Measurements from ENCODE around the gene RNF40.
A peak's percentile ranks its signal among the peaks of the same experiment; 100 is the strongest.
"Not testable (repeated sequence)": the region's sequence is repeated elsewhere in the genome, so short reads cannot be mapped to it uniquely, and the experiment has no call there.

RNF40 gene

GRCh38 chr16:30793508-30794069 is 31.5 kb downstream of the RNF40 start:
- DNase-seq (ENCODE audit: extremely low read depth, low read depth), result no peak
- TF ChIP-seq CTCF (IDR thresholded peaks at IDR 0.05; ENCODE audit: low read depth, low read length), result no peak

DNA sequence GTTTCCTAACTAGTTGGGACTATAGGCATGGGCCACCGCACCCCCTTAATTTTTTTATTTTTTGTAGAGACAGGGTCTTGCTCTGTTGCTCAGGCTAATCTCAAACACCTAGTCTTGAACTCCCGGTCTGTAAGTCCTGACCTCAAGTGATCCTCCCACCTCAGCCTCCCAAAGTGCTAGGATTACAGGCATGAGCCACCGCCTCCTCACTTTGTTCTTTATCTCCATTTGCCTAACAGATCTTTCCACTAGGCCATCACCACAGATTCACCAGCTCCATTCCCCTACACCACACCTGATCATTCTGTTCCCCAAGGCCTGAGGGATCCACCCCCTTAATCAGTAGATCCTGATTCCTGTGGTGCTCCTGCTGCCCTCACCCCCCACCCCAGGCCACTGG is 32.5 kb downstream of the RNF40 start:
- DNase-seq (ENCODE audit: extremely low read depth, low read depth), result no peak
- TF ChIP-seq CTCF (IDR thresholded peaks at IDR 0.05; ENCODE audit: low read depth, low read length), result no peak

GRCh38 chr16:30797670-30798309 is 35.7 kb downstream of the RNF40 start:
- no peak for DNase-seq (ENCODE audit: extremely low read depth, low read depth)

GRCh38 chr16:30802936-30803335 is 40.8 kb downstream of the RNF40 start:
- TF ChIP-seq CTCF (IDR thresholded peaks at IDR 0.05; ENCODE audit: low read depth, low read length), result no peak
- no peak for DNase-seq (ENCODE audit: extremely low read depth, low read depth)

More at GRCh38 chr16:30797670-30798309, 35.7 kb downstream of the RNF40 start:
- TF ChIP-seq CTCF (IDR thresholded peaks at IDR 0.05; ENCODE audit: low read depth, low read length), result no peak

- DNase-seq (ENCODE audit: extremely low read depth, low read depth), result no peak
- no peak for TF ChIP-seq CTCF (IDR thresholded peaks at IDR 0.05; ENCODE audit: low read depth, low read length)
Observed at GRCh38 chr16:30805056-30805369, 42.9 kb downstream of the RNF40 start.

- no peak; the same call in 1 of the 2 replicates for TF ChIP-seq CTCF (IDR thresholded peaks at IDR 0.05; ENCODE audit: low read depth, low read length)
- peak; percentile 45 for DNase-seq (ENCODE audit: extremely low read depth, low read depth)
Observed at GRCh38 chr16:30805370-30806169, 43.4 kb downstream of the RNF40 start.

DNA sequence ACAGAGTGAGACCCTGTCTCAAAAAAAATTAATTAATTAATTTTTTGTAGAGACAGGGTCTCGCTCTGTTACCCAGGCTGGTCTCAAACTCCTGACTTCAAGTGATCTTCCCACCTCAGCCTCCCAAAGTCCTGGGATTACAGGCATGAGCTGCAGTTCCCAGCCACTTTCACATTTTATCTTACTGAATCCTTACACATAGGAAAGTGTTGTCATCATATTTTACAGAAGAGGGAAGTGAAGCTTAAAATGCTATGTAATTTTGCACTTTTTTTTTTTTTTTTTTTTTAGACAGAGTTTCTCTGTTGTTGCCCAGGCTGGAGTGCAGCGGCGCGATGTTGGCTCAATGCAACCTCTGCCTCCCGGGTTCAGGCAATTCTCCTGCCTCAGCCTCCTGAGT is 46.0 kb downstream of the RNF40 start:
- DNase-seq (ENCODE audit: extremely low read depth, low read depth), result no peak
- TF ChIP-seq CTCF (IDR thresholded peaks at IDR 0.05; ENCODE audit: low read depth, low read length), result no peak

- DNase-seq (ENCODE audit: extremely low read depth, low read depth), result not testable (repeated sequence)
Observed at GRCh38 chr16:30808890-30809426, 46.8 kb downstream of the RNF40 start.

GRCh38 chr16:30809675-30810074 is 47.6 kb downstream of the RNF40 start:
- DNase-seq (ENCODE audit: extremely low read depth, low read depth), result not testable (repeated sequence)

Measured in AG09319 (cell line).